Right forelimb (tissue), 1 donor: Measurements from ENCODE around the gene TTL.
"Not testable (repeated sequence)": the region's sequence is repeated elsewhere in the genome, so short reads cannot be mapped to it uniquely, and the experiment has no call there.

Experiments used
- DNase-seq: peaks from one replicate; pipeline ENCODE4 v3.0.0-alpha.2; 2018

Gene TTL

GRCh38 chr2:112476434-112476833, 5.5 kb upstream of the TTL start:
- no peak for DNase-seq

GRCh38 chr2:112480530-112481049, 1.4 kb upstream of the TTL start:
- no peak for DNase-seq

- peak; percentile 90 for DNase-seq
These were observed 867 bp upstream of the TTL start for GRCh38 chr2:112481050-112481527.

- DNase-seq, result peak; percentile 59
These were observed 519 bp downstream of the TTL start for GRCh38 chr2:112482309-112483041.

DNA sequence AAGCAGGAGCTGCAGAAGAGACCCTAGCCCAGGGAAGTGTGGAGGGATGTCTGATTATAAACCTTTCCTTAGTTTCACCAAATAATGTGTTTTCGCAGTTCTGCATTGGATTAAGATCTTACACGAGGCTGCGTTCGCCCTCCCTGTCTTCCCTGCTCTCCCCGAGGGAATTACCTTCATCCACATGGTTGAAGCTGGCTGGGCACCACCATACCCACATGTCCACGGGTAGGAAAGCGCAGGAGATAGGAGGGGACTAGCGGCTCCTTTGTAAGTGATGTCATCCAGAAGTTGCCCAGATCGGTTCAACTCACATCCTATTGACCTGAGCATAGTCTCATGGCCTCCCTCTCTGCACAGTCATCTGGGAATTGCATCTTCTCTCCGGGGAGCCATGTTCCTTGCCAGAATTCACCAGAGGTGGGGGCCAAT, 1.1 kb downstream of the TTL start:
- no peak for DNase-seq

- DNase-seq, result no peak
These were observed 1.9 kb downstream of the TTL start for GRCh38 chr2:112483831-112484230.

DNA sequence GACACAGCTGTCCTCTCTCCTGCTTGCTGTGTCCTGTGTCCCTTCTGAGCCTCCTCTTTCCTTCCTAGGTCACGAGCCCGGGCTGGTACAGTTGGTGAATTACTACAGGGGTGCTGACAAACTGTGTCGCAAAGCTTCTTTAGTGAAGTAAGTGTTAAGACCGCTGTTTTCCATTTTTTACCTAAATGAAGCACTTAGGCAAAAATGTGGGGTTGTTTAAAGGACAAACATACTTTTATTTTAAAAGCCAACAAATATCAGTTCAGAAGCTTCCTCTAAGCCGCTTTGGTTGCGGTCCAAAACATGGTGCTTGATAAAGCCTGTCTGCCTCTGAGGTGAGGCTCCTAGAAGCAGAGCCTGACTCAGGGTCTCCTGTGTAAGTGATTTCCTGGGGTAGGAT, 3.9 kb downstream of the TTL start:
- DNase-seq, result no peak

- no peak for DNase-seq
These were observed 4.9 kb downstream of the TTL start for GRCh38 chr2:112486895-112487294.

GRCh38 chr2:112487444-112487961, 5.5 kb downstream of the TTL start:
- no peak for DNase-seq

DNA sequence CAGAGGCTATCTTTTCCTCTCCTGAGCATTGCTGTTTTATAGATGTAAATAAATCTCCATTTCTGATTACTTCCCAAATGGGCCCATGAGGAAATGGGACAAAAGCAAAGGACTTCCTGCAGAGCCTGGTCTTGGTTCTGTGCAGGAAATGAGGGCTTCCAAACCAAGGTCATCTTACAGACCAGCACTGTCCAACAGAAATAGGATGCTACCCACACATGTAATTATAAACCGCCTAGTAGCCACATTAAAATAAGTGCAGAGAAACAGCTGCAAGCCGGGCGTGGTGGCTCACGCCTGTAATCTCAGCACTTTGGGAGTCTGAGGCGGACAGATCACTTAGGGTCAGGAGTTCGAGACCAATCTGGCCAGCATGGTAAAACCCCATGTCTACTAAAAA, 6.2 kb downstream of the TTL start:
- DNase-seq, result no peak

- DNase-seq, result no peak
These were observed 10.0 kb downstream of the TTL start for GRCh38 chr2:112491946-112492345.

DNA sequence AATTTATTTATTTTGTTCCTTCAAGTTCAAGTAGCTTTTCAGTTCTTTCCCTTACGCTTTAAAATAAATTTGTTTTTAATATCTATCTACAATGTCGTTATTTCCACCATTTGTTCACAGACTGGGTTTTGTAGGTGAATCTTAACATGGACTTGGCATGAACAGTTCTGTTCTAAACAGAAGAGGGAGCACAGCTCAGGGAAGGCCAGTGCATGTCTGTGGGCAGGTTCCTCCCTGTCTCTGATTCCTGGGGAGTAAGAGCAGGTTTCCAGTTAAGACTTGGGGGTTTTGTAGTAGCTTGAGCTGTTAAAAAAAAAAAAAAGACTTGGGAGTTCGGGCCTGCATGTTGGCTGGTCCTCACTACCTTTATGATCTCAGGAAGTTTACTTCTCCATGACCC, 11.1 kb downstream of the TTL start:
- no peak for DNase-seq

DNA sequence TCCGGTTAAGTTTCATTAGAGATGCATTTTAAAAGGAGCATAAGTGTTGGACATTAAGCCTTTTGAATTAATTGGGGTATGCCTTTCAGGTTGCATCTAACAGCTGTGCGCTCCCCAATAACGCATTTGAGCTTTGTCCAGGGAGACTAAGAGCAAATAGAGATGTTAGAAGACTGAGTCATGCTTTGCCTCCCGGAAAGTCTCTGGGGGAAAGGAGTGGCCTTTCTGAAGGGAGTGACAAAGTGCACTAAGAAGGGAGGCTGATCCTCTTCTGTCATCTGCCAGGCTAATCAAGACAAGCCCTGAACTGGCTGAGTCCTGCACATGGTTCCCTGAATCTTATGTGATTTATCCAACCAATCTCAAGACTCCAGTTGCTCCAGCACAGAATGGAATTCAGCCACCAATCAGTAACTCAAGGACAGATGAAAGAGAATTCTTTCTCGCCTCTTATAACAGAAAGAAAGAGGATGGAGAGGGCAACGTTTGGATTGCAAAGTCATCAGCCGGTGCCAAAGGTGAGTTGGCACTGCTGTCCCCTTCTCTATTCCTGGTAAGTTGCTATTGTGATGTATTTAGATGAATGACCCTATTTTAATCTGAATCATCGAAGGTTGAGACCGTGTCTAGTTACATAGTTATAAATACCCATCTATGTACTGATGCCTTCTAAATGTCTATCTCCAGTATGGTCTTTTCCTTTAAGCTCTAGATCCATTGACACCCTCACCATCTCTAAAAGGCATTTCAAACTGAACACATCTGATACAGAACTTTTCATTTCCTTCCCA, 12.1 kb downstream of the TTL start:
- DNase-seq, result no peak

DNA sequence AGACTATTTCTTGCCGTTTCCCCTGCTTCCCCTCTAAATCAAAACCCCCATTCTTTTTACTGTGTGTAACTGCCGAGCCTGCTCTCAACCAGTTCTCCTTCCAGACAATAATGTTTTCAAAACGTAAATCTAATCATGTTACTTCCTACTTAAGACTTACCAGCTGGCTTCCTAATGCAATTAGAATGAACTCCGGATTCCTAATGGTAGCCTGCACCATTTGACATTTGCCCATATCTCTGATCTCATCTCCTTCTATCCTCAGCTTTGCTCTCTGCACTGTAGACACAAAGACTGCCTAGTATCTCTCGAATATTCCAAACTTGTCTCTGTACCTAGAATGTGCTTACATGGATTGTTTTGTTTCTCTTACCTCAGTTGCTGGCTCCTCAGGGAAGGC, 12.9 kb downstream of the TTL start:
- no peak for DNase-seq

DNA sequence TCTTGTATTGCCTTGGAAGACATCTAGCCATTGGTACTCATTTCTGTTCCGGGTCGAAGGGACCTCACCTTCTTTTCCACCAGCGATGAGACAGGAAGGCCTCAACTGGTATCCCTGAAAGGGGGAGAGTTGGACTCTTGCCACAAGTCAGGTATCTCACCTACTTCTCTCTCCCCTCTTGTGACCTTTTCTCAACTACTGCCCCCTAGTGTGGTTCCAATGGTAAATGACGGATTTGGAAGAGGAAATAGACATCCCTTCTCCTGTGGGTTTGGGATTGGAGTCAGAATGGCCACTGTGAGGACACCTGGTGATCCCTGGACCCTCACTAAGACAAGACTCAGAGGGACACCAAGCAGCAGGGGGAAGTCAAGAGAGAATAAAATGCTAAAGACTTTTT, 13.9 kb downstream of the TTL start:
- not testable (repeated sequence) for DNase-seq

GRCh38 chr2:112500850-112501484, 19.0 kb downstream of the TTL start:
- not testable (repeated sequence) for DNase-seq

- DNase-seq, result not testable (repeated sequence)
These were observed 27.5 kb downstream of the TTL start for GRCh38 chr2:112509239-112509998.

DNA sequence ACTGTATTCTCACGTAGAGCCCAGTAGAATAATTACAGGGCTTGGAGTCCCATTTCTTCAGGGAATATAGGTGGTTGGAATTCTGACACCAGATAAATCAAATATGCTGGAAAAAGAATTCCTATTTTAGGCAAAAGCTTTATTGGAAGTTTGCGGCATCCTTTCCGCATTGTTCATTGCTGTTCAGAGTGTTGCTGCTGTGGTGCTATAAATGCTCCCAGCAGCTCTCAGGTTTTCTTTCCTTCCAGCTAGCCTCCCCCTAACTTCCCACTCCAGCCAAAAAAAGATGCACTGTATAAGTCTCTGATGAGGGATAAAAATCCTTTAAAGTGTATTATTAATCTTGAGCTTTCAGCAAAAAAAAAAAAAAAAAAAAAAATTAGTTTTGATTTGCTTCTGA, 34.8 kb downstream of the TTL start:
- no peak for DNase-seq

- DNase-seq, result no peak
These were observed 36.9 kb downstream of the TTL start for GRCh38 chr2:112518807-112519206.

DNA sequence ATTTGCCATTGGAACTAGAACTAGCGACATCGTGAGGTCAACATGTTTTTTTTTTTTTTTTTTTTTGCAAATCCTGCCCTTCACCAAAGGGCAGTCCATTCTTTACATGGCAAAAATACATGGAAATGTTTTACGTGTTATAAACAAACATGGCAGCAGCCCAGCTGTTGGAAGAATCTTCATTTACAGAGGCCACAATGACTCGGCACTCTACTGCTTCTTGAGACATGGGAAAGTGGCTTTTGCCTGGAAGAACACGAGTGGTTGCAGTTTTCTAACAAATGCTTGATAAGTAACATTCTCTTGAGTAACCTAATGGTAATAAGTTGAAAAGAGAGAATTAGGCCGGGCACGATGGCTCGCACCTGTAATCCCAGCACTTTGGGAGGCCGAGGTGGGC, 37.5 kb downstream of the TTL start:
- no peak for DNase-seq

GRCh38 chr2:112520234-112520783, 38.4 kb downstream of the TTL start:
- DNase-seq, result no peak

- DNase-seq, result no peak
These were observed 41.4 kb downstream of the TTL start for GRCh38 chr2:112523291-112523777.
